Stimulated activated CD4-positive, alpha-beta T cell treated with anti-CD3 and anti-CD28 coated beads, TNF-alpha, amount 100 ng/mL, for 24 hours (primary cell): ENCODE data around the gene FBXO44.

ENCODE experiments used
- DNase-seq, 3 experiments: peaks; one replicate each; pipeline ENCODE4 v3.0.0-alpha.2; 2020; ENCODE audit warnings: low read depth in 3 of 3

The FBXO44 gene

GRCh38 chr1:11690397-11691301 is 36.0 kb downstream of the FBXO44 start:
- no peak for DNase-seq

GRCh38 chr1:11691302-11691914 is 36.7 kb downstream of the FBXO44 start, which contains the start of gene DRAXIN:
TSS of gene DRAXIN (plus strand) at chr1:11691710. CDS start at chr1:11706259, 14,549 bp downstream.
- peak in 1 of 3 experiments; percentile 5 for DNase-seq

GRCh38 chr1:11691928-11692711 is 37.4 kb downstream of the FBXO44 start:
- DNase-seq = no peak

- peak in 2 of 3 experiments; percentile 10 to 36 for DNase-seq
These were observed 38.4 kb downstream of the FBXO44 start for GRCh38 chr1:11693024-11693590.

- DNase-seq = no peak
These were observed 39.2 kb downstream of the FBXO44 start for GRCh38 chr1:11693917-11694316.

- DNase-seq = no peak
These were observed 41.2 kb downstream of the FBXO44 start for GRCh38 chr1:11695861-11696260.

GRCh38 chr1:11697188-11697892 is 42.7 kb downstream of the FBXO44 start:
- no peak for DNase-seq

GRCh38 chr1:11697893-11698210 is 43.2 kb downstream of the FBXO44 start:
- no peak for DNase-seq

- no peak for DNase-seq
These were observed 46.2 kb downstream of the FBXO44 start for GRCh38 chr1:11700601-11701467.

- DNase-seq = no peak
These were observed 46.9 kb downstream of the FBXO44 start for GRCh38 chr1:11701551-11701961.

- no peak for DNase-seq
These were observed 47.5 kb downstream of the FBXO44 start for GRCh38 chr1:11701981-11702803.

GRCh38 chr1:11703357-11704193 is 48.9 kb downstream of the FBXO44 start:
- no peak for DNase-seq

- no peak for DNase-seq
These were observed 49.5 kb downstream of the FBXO44 start for GRCh38 chr1:11704194-11704529.

GRCh38 chr1:11704691-11705475 is 50.2 kb downstream of the FBXO44 start:
- no peak for DNase-seq

GRCh38 chr1:11705596-11705995 is 50.9 kb downstream of the FBXO44 start:
- DNase-seq = no peak

GRCh38 chr1:11706292-11706691 is 51.6 kb downstream of the FBXO44 start:
- DNase-seq = no peak

GRCh38 chr1:11707621-11708276 is 53.1 kb downstream of the FBXO44 start:
- DNase-seq = no peak
